ENCODE data around the gene ADPRHL1.

DNA sequence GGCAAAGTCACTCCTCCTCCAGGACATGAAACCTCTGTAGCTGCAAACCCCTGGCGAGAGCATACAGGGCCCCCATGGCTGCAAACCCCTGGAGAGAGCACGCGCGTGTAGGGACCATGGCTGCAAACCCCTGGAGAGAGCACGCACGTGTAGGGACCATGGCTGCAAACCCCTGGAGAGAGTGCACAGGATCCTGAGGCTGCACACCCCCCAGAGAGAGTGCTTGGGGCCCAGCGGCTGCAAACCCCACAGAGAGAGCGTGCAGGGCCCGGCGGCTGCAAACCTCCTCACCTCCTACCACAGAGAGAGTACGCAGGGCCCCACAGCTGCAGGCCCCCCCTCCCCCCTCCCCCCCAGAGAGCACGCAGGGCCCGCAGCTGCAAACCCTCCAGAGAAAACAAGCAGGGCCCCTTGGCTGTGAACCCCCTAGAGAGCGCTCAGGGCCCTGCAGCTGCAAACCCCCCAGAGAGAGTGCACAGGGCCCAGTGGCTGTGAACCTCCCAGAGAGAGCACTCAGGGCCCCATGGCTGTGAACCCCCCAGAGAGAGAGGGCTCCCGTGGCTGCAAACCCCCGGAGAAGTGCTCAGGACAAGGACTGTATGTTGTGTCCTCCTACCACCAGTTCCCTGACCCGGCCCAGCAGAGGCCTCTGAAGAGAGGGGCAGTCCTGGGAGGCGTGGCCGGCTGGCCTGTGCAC lies 7.3 kb downstream of the ADPRHL1 start:
- TF ChIP-seq, protein P1, sequence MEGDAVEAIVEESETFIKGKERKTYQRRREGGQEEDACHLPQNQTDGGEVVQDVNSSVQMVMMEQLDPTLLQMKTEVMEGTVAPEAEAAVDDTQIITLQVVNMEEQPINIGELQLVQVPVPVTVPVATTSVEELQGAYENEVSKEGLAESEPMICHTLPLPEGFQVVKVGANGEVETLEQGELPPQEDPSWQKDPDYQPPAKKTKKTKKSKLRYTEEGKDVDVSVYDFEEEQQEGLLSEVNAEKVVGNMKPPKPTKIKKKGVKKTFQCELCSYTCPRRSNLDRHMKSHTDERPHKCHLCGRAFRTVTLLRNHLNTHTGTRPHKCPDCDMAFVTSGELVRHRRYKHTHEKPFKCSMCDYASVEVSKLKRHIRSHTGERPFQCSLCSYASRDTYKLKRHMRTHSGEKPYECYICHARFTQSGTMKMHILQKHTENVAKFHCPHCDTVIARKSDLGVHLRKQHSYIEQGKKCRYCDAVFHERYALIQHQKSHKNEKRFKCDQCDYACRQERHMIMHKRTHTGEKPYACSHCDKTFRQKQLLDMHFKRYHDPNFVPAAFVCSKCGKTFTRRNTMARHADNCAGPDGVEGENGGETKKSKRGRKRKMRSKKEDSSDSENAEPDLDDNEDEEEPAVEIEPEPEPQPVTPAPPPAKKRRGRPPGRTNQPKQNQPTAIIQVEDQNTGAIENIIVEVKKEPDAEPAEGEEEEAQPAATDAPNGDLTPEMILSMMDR (optimal IDR thresholded peaks at IDR 0.05 in 1 of 3, IDR thresholded peaks at IDR 0.05 in 1 of 3, conservative IDR thresholded peaks at IDR 0.05 in 1 of 3; ENCODE audit: extremely low read depth in 1 of 3, insufficient read depth in 2 of 3, low read length in 3 of 3), result no peak
- TF ChIP-seq EZH2 (IDR thresholded peaks at IDR 0.05; ENCODE audit: low read length), result no peak

Data from keratinocyte (primary cell).